Suprapubic skin (tissue), 3 donors: ENCODE results near the gene TSPO2.

Source experiments
- POLR2AphosphoS5 ChIP-seq, 3 donors: sonication (generic); formaldehyde crosslinking; IDR thresholded peaks; one replicate each; pipeline ENCODE4 v1.6.1; 2017; ENCODE audit warnings: antibody characterized with exemption in 3 of 3
- TF ChIP-seq, protein P1 (sequence below), 2 donors: fragments of 200-600 bp in 1 of 2; fragments of 450-650 bp in 1 of 2; sonication (generic) in 1 of 2; IDR thresholded peaks; one replicate each; pipeline ENCODE4 v1.5.1; 2016 to 2019; ENCODE audit warnings: antibody characterized with exemption in 2 of 2, mild to moderate bottlenecking in 1 of 2, moderate library complexity in 1 of 2

DNA sequence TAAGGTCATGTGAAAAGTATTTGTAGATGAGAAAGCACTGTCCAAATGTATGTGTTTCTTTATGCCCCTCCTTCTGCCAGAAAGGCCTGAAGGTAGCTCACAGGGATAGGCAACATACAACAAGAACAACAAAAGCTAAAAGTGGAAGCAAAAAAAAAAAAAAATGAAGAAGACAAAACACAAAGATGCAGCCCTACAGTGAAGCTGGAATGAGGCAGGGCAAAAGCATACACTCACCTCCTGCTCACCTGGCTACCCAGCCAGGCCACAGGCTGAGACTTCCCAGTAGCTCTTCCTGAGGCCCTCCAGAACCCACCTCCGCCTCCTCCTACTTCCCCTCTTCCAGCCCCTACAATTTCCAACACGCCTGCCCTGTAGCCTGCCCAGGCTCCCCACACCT, 5.7 kb upstream of the TSPO2 start:
- TF ChIP-seq, protein P1, sequence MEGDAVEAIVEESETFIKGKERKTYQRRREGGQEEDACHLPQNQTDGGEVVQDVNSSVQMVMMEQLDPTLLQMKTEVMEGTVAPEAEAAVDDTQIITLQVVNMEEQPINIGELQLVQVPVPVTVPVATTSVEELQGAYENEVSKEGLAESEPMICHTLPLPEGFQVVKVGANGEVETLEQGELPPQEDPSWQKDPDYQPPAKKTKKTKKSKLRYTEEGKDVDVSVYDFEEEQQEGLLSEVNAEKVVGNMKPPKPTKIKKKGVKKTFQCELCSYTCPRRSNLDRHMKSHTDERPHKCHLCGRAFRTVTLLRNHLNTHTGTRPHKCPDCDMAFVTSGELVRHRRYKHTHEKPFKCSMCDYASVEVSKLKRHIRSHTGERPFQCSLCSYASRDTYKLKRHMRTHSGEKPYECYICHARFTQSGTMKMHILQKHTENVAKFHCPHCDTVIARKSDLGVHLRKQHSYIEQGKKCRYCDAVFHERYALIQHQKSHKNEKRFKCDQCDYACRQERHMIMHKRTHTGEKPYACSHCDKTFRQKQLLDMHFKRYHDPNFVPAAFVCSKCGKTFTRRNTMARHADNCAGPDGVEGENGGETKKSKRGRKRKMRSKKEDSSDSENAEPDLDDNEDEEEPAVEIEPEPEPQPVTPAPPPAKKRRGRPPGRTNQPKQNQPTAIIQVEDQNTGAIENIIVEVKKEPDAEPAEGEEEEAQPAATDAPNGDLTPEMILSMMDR (IDR thresholded peaks at IDR 0.05) = no peak
- no peak for TF ChIP-seq POLR2AphosphoS5 (IDR thresholded peaks at IDR 0.05)
